ENCODE measurements around the gene OPN1SW. TPM values are rescaled to one million over a fixed set of nuclear protein-coding genes. Genes with fewer than 3 reads are reported as not detected.
A peak's percentile ranks its signal among the peaks of the same experiment; 100 is the strongest.

Gene OPN1SW
- total and polyA plus RNA-seq, 2 experiments from 2014 or later, result 2.2 TPM; not detected in 1

DNA sequence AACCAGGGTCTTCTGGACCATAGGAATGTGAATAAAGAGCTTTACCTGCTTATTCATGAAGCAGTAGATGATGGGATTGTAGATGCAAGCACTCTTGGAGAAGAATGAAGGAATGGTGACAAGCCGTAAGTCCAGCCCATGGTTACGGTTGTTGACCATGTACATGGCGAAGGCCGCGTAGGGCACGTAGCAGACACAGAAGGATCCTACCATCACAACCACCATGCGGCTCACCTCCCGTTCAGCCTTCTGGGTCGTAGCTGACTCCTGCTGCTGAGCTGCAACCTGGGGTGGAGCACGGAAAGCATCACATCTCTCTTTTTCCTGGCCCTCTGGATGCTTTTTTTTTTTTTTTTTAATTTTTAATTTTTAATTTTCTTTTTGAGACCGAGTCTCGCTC is 2.0 kb downstream of the OPN1SW start:
- TF ChIP-seq EZH2phosphoT487 (IDR thresholded peaks at IDR 0.05; ENCODE audit: insufficient read depth, low read depth) (no peak), EZH2 (IDR thresholded peaks at IDR 0.05; ENCODE audit: insufficient read depth, poor library complexity, severe bottlenecking) (no peak)
- Histone ChIP-seq H3K4me2 (ENCODE audit: unreplicated experiment) (no peak overlapping the region), H3F3A (ENCODE audit: insufficient read depth) (peaks cover 89% of the 10 kb centered on the region), H3K9ac (no peak overlapping the region), H3K4me1 (ENCODE audit: insufficient read depth) (no peaks in the 10 kb centered on the region), H3K27me3 (replicated peaks; ENCODE audit: insufficient read depth) (no peaks in the 10 kb centered on the region), H2AFZ (no peak overlapping the region), H4K20me1 (ENCODE audit: insufficient read depth) (peaks cover 8% of the 10 kb centered on the region), H3K4me3 (no peak overlapping the region), H3K27ac (no peak overlapping the region), H3K9me2 (ENCODE audit: insufficient read depth) (no peaks in the 10 kb centered on the region), H3K9me3 (ENCODE audit: low read depth) (peaks cover 9% of the 10 kb centered on the region), H3K36me3 (ENCODE audit: low read depth) (peaks cover 64% of the 10 kb centered on the region), H3K79me2 (ENCODE audit: insufficient read depth) (peaks cover 32% of the 10 kb centered on the region)
- WGBS, 2 experiments (ENCODE audit: low coverage in 1 of 2, low lambda C conversion rate in 2 of 2, missing lambda C conversion rate in 2 of 2), result 94% methylated on average over 11 to 12 of the region's 12 CpGs
- in situ Hi-C loops (cut with MboI), result no loop called here
- DNase-seq, result no peak

DNA sequence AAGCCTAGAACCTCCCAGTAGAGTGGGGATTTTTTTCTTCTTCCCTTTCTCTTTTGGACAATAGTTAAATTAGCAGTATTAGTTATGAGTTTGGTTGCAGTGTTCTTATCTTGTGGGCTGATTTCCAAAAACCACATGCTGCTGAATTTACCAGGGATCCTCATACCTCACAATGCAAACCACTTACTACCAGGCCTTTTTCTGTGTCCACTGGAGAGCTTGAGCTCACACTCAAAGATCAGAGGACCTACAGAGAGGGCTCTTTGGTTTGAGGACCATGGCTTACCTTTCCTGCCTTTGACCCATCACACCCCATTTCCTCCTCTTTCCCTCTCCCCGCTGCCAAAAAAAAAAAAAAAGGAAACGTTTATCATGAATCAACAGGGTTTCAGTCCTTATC is 5.4 kb downstream of the OPN1SW start:
- no peaks in the 10 kb centered on the region for H3K27me3 ChIP-seq (replicated peaks; ENCODE audit: insufficient read depth)
- H3K36me3 ChIP-seq (ENCODE audit: low read depth), result peaks cover 96% of the 10 kb centered on the region
- WGBS, 2 experiments (ENCODE audit: low coverage in 1 of 2, low lambda C conversion rate in 2 of 2, missing lambda C conversion rate in 2 of 2), result 86 to 91% methylated on average over 2 of the region's 2 CpGs
- no peak for DNase-seq
- no peaks in the 10 kb centered on the region for H3K9me2 ChIP-seq (ENCODE audit: insufficient read depth)
- peaks cover 66% of the 10 kb centered on the region for H3K79me2 ChIP-seq (ENCODE audit: insufficient read depth)
- no peak overlapping the region for H3K9ac ChIP-seq
- H3K4me1 ChIP-seq (ENCODE audit: insufficient read depth), result no peaks in the 10 kb centered on the region
- H3K27ac ChIP-seq, result no peak overlapping the region
- H3K4me3 ChIP-seq, result no peak overlapping the region
- no peak overlapping the region for H2AFZ ChIP-seq
- no peak for TF ChIP-seq EZH2phosphoT487 (IDR thresholded peaks at IDR 0.05; ENCODE audit: insufficient read depth, low read depth)
- in situ Hi-C loops (cut with MboI), result no loop called here
- H3K4me2 ChIP-seq (ENCODE audit: unreplicated experiment), result no peak overlapping the region
- H4K20me1 ChIP-seq (ENCODE audit: insufficient read depth), result peaks cover 8% of the 10 kb centered on the region
- peaks cover 91% of the 10 kb centered on the region for H3F3A ChIP-seq (ENCODE audit: insufficient read depth)
- no peaks in the 10 kb centered on the region for H3K9me3 ChIP-seq (ENCODE audit: low read depth)

- TF ChIP-seq EZH2phosphoT487 (IDR thresholded peaks at IDR 0.05; ENCODE audit: insufficient read depth, low read depth), result no peak
- DNase-seq, result no peak
Observed at GRCh38 chr7:128767475-128768110, 8.0 kb downstream of the OPN1SW start.

GRCh38 chr7:128763541-128763940 is 12.1 kb downstream of the OPN1SW start:
- peak; percentile 42 for DNase-seq
- no peak overlapping the region for H3K4me2 ChIP-seq (ENCODE audit: unreplicated experiment)

More at GRCh38 chr7:128767475-128768110, 8.0 kb downstream of the OPN1SW start:
- Histone ChIP-seq H3F3A (ENCODE audit: insufficient read depth) (peaks cover 90% of the 10 kb centered on the region), H3K36me3 (ENCODE audit: low read depth) (peaks cover 95% of the 10 kb centered on the region), H3K4me2 (ENCODE audit: unreplicated experiment) (no peak overlapping the region), H3K27ac (no peak overlapping the region), H2AFZ (no peak overlapping the region), H3K9me2 (ENCODE audit: insufficient read depth) (no peaks in the 10 kb centered on the region), H3K4me3 (no peak overlapping the region), H3K27me3 (replicated peaks; ENCODE audit: insufficient read depth) (no peaks in the 10 kb centered on the region), H3K9me3 (ENCODE audit: low read depth) (no peaks in the 10 kb centered on the region), H3K79me2 (ENCODE audit: insufficient read depth) (peaks cover 92% of the 10 kb centered on the region), H4K20me1 (ENCODE audit: insufficient read depth) (peaks cover 8% of the 10 kb centered on the region), H3K9ac (no peak overlapping the region), H3K4me1 (ENCODE audit: insufficient read depth) (no peaks in the 10 kb centered on the region)
- in situ Hi-C loops (cut with MboI), result no loop called here
- 98 to 99% methylated on average over 6 of the region's 6 CpGs for WGBS, 2 experiments (ENCODE audit: low coverage in 1 of 2, low lambda C conversion rate in 2 of 2, missing lambda C conversion rate in 2 of 2)

DNA sequence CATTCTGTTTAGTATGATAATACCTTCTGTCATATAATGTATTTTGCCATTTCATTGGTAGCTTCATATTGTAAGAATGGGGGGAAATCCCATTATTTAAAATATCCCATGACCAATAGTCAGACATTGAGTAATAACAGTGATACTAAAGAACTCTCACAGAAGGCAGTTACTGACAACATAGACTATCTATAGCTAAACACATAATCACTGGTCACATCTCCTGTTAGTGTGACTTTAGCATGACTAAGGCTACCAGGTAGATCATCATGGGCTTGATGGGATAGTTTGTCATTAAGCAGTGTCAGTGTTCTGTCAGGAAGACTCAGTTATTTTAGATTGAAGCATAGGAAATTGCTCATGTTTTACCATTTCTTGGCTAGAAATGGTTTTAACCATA is 16.4 kb downstream of the OPN1SW start:
- in situ Hi-C loops (cut with MboI), result no loop called here
- H3K4me3 ChIP-seq, result no peak overlapping the region
- TF ChIP-seq EZH2 (IDR thresholded peaks at IDR 0.05; ENCODE audit: insufficient read depth, poor library complexity, severe bottlenecking) (no peak), EZH2phosphoT487 (IDR thresholded peaks at IDR 0.05; ENCODE audit: insufficient read depth, low read depth) (no peak)
- H3K4me1 ChIP-seq (ENCODE audit: insufficient read depth), result peaks cover 52% of the 10 kb centered on the region
- no peak overlapping the region for H3K9ac ChIP-seq
- no peaks in the 10 kb centered on the region for H4K20me1 ChIP-seq (ENCODE audit: insufficient read depth)
- no peak for DNase-seq
- H3K79me2 ChIP-seq (ENCODE audit: insufficient read depth), result peaks cover 90% of the 10 kb centered on the region
- no peaks in the 10 kb centered on the region for H3K27me3 ChIP-seq (replicated peaks; ENCODE audit: insufficient read depth)
- peaks cover 77% of the 10 kb centered on the region for H3K36me3 ChIP-seq (ENCODE audit: low read depth)
- peak overlapping the region; percentile 87 for H3K27ac ChIP-seq
- H3F3A ChIP-seq (ENCODE audit: insufficient read depth), result peaks cover 88% of the 10 kb centered on the region
- H2AFZ ChIP-seq, result no peak overlapping the region
- H3K9me3 ChIP-seq (ENCODE audit: low read depth), result no peaks in the 10 kb centered on the region
- H3K4me2 ChIP-seq (ENCODE audit: unreplicated experiment), result no peak overlapping the region
- no peaks in the 10 kb centered on the region for H3K9me2 ChIP-seq (ENCODE audit: insufficient read depth)

More at GRCh38 chr7:128763541-128763940, 12.1 kb downstream of the OPN1SW start:
- Histone ChIP-seq H3K27me3 (replicated peaks; ENCODE audit: insufficient read depth) (no peaks in the 10 kb centered on the region), H3F3A (ENCODE audit: insufficient read depth) (peaks cover 85% of the 10 kb centered on the region), H3K4me1 (ENCODE audit: insufficient read depth) (peaks cover 10% of the 10 kb centered on the region), H3K4me3 (no peak overlapping the region), H3K9me2 (ENCODE audit: insufficient read depth) (no peaks in the 10 kb centered on the region), H3K27ac (0 out of 2 replicates have a peak overlapping the region, but pooled peaks have one; percentile 14), H3K79me2 (ENCODE audit: insufficient read depth) (peaks cover 100% of the 10 kb centered on the region), H2AFZ (no peak overlapping the region), H3K9ac (no peak overlapping the region), H3K9me3 (ENCODE audit: low read depth) (no peaks in the 10 kb centered on the region), H3K36me3 (ENCODE audit: low read depth) (peaks cover 94% of the 10 kb centered on the region), H4K20me1 (ENCODE audit: insufficient read depth) (no peaks in the 10 kb centered on the region)
- TF ChIP-seq EZH2phosphoT487 (IDR thresholded peaks at IDR 0.05; ENCODE audit: insufficient read depth, low read depth) (no peak), EZH2 (IDR thresholded peaks at IDR 0.05; ENCODE audit: insufficient read depth, poor library complexity, severe bottlenecking) (no peak)
- in situ Hi-C loops (cut with MboI), result no loop called here
- WGBS, 2 experiments (ENCODE audit: low coverage in 1 of 2, low lambda C conversion rate in 2 of 2, missing lambda C conversion rate in 2 of 2), result 78 to 79% methylated on average over 3 of the region's 3 CpGs

Data from GM23248 (cell line).